ENCODE results near the gene ROS1.

Gene ROS1

DNA sequence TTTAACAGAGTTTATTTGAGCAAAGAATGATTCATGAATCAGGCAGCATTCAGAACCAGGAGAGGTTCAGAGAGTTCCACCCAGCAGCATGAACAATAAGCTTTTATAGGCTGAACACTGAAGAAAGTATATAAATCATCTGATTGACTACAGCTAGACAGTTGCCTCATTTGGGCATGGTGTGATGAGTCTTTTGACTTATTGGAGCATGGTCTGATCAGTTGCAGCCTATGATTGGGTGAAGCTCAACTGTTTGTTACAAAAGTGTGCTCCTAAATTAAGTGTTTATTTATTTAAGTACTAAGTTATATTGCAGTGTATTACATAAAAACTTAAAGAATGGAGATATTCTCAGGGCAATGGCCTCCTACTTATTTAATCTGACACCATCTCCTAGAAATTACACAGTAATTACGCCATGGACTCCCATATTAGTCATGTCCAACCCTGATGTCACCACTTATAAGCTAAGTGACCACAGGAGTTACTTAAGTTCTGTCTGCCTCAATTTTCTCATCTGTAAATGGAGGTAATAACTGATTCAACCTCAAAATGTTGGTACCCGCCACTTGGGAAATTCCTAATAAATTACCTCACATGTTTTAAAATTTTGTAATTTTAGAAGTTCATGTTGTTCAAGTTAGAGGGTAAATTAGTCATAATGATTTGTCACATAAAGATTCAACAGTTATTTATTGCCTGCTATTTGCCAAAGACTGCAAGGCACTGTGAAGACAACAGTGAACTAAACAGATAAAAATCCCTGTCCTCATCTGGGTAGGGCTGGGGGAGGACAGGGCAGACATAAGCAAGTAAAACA is 15.2 kb upstream of the ROS1 start:
- no peak for DNase-seq

DNA sequence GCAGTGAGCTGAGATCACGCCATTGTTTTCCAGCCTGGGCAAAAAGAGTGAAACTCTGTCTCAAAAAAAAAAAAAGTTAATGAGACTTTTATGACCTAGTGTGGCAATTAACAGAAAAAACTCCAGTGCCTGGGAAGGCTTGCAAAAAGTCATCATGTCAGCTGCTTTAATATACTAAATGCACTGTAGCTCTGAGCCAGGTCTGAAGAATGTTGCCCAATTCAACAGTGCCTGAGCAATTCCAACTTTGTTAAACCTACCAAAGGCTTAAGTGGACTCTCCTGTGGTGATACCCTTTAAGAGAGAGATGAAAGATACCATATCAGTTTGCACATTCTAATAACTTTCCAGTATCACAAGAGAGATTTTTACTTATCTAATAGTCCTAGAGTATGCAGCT is 6.5 kb upstream of the ROS1 start:
- DNase-seq, result no peak

DNA sequence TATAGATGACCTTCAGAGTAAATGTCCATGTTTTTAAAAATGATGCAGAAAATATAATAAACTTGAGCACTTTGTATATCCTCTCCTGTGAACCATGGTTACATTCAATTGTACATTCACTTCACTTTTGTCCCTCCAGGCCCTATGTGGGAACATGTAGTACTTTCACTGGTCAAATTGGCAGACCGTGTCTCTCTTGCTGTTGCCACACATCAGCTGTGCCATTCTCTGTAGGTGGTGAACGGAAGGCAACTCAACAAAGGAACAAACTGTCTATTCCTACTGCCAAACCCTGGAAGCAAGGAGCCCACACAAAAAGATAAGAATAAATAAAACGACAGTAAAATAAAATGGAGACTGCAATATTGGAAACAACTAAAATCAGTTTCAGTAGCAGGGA is 2.0 kb downstream of the ROS1 start:
- no peak for DNase-seq

DNA sequence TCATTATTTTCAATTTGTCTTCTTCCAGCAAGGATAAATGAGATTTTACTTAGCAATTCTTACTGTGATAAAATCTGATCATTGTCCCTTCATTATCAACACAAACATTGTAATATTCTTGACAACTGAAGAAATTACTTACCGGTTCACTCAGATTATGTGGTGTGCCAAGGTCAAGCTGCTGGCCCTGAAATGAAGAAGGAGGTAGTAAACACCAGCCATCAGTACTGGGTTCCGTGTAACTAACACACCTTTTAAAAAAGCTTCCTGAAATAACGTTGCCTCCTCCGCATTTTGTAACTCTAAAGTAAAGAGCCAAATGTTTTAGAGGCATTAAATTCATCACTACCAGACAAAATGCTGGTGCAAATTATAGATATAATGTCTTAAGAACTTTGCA is 7.4 kb downstream of the ROS1 start:
- no peak for DNase-seq

GRCh38 chr6:117417851-117418250 is 7.9 kb downstream of the ROS1 start:
- no peak for DNase-seq

DNA sequence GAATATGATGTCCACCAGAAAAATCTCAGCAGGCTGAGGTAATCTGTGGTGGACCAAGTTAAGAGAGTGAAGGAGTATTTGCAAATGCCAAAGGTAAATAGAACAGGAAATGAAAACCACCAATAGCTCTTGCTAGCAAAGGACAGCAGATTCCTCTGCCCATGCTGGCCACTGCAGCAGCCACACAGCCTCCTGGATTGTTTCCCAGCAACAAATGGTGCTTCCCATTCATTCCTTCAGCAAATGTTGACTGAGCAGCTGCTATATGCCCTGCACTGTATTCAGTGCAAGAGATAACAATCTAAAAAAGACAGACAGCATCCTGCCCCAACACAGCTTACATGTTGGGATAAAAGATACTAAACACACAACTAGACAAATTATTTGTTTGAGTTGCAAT is 11.0 kb downstream of the ROS1 start:
- no peak for DNase-seq

DNA sequence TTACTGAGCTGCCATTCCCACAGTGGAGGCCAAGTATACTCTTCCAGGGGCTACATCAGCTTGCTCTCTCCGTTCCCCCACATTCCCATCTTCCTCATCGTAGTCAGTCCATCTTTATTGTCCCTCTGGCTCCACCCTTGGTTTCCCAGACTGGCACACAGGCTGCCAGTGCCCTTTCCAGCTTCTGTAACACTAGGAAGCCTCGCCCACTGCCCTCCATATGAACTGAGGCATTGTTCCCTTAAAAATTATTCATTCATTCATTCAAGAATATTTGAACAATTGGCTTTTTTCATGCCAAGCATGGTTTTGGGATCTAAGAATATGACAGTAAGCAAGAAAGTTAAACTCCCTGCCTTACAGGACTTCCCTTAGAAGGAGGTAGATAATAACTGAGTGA is 14.3 kb downstream of the ROS1 start:
- no peak for DNase-seq

DNA sequence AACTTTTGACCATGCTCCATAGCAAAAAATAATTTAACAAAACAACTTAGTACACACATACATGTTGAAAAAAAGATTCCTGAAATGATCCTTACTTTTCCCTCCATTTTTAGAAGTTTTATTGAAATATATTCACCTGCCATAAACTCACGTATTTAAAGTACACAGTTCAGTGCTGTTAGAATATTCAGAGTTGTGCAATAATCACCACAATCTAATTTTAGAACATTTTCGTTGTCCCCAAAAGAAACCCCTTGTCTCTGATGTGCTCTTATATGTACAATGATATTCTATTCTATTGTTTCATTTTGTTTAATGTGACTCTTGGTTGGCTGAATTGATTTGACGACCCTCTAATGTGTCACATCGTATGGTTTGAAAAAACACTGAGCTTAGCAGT is 15.9 kb downstream of the ROS1 start:
- DNase-seq, result no peak

GRCh38 chr6:117409420-117409819 is 16.3 kb downstream of the ROS1 start:
- no peak for DNase-seq

- no peak for DNase-seq
Measured at GRCh38 chr6:117404548-117404947, 21.2 kb downstream of the ROS1 start.

- no peak for DNase-seq
Measured at GRCh38 chr6:117401799-117402198, 23.9 kb downstream of the ROS1 start.

- DNase-seq, result no peak
Measured at GRCh38 chr6:117399924-117400323, 25.8 kb downstream of the ROS1 start.

GRCh38 chr6:117399126-117399525 is 26.6 kb downstream of the ROS1 start:
- no peak for DNase-seq

DNA sequence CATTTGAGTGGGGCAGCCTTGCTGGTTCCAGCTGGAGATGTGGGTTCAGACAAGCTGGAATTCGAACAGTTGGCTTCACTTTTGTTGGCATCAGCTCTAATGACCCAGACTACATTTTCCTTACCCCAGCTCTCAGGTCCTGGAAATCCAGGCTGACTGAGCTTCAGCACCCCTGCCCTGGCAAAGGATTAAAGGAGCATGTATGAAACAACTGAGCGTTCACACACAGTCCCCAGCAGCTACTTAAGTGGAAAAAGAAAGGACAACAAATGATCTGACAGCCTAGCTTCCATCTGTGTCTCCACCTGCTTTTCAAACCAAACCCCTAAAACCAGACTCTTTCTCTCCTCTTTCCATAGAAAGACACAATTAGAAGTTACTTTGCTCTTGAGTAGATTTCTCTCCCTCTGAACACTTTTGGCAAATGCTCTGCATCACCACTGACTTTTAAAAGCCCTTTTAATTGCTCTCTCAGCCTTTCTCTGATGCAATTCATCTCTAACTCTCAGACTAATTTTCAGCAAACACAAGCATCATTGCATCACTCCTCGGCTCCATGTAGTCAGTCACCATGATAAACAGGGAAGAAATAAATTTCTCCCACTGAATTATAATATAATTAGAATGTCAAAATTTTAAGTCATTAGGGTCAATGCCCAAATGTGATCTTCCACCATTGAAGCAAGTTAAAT is 28.1 kb downstream of the ROS1 start:
- DNase-seq, result no peak

GRCh38 chr6:117396228-117396627 is 29.5 kb downstream of the ROS1 start:
- DNase-seq, result no peak

GRCh38 chr6:117395164-117395563 is 30.6 kb downstream of the ROS1 start:
- DNase-seq, result no peak

GRCh38 chr6:117393045-117393444 is 32.7 kb downstream of the ROS1 start:
- no peak for DNase-seq

DNA sequence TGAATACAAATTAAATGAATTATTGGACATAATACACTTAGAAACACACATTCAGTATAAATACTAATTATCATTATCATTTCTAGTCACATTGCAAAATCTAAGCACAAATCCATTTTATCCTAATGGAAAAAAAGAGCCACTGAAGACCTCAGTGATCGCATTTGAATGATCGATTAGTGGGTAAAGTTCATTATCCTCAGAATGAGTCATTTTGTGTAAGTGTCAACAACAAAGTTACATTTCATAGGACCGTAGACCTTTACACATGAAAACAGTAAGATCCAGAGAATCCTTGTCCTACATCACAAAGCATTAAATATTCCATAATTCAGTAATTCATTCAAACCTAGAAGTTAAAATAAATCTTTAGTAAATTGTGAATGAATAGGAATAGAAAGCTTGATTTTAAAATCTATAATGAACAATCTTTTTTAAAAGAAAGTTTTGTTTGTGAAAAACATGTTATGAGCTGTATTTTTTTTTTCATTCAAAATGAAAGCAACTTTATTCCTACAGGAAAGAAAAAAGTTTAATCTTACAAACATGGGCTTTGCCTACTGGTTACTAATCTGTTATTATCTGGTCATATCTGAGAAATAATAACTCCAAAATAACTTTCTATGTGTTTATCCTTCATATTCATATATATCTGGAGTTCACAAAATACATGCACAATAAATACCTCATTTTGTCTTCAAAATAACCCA is 33.7 kb downstream of the ROS1 start:
- DNase-seq, result no peak

DNA sequence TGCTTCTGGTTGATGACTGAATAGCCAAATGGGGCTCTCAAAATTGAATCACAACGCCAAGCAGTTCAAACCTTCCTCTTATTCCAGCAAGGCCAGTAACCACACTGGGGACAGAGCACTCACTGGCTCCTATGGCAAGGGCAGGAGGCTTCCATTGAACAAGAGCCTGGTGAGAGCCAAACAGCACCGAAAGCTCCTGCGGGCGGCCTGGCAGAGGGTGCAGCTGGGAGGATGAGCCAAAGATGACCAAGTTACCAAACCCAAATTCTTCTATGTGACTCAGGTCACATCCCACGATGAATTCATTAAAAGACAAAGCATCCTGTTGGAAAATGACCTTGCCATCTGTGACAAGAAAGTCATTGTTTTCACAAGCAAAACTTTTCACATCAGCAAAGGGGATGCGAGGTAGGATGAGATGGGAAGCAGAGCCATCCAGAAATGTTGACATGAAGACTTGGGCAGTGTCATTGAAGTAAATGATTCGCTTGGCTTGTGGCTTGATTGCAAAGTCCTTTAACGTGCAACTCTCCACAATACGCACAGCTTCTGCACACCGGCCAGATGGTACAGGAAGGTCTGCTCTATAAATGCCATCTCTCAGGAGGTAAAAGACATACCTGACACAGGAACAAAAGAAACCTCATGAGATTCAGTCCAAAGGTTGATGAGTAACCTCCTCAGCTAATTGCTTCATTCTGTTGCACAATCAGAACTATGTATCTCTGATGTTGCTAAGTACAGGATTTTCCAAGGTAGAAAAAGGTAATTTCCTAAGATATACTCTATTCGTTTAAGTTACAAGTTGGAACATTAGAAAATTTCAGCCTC is 36.3 kb downstream of the ROS1 start:
- no peak for DNase-seq

DNA sequence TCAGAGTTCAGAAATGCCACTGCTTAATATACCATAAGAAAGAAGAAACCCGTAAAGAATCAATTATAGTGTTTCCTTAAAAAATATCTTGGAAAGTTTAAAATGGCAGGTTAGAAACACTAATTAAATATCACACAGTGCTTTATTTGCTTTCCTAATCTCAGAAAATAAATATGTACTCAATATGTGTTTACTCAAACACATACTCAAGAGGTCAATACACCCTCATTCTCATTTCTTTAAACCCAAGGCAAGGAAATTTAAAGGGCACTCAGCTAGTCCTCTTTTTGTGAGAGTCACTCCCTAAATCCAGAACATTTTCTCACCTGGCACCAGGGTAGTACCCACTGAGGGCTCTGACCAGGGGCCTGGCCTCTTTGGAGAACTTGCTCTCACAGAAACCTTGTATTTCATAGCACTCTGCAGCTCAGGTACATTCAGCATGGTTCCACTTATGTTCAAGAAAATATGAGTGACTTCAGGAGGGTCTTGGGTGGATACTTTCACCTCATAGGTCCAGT is 38.2 kb downstream of the ROS1 start:
- DNase-seq, result no peak

GRCh38 chr6:117384659-117385058 is 41.1 kb downstream of the ROS1 start:
- DNase-seq, result no peak

GRCh38 chr6:117381749-117382148 is 44.0 kb downstream of the ROS1 start:
- DNase-seq, result no peak

DNA sequence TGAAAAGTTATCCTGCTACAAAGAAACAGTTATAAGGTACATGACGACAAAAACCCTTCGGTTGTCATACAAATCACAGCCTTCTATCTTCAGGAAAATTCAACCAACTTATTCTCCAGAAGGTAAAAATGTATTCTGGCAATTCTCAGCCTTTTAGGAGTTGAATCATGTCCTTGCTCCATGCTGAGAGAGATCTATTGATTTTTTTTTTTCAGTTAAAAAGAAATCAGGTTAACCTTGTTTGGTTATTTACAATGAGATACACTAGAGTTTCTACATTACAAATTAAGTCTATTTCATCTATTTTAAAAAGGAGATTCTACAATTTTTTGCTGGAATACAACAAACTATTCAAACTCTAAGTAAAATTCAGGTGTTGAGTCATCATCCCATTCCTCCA is 45.4 kb downstream of the ROS1 start:
- DNase-seq, result no peak
